Epithelial cell of proximal tubule (primary cell): ENCODE measurements around the gene MPEG1. TPM values are rescaled to one million over a fixed set of nuclear protein-coding genes. Genes with fewer than 3 reads are reported as not detected.

Experiments used
- DNase-seq: peaks from one replicate; pipeline ENCODE4 v3.0.0-alpha.2; 2011; ENCODE audit warnings: low read depth
- H3K4me3 ChIP-seq: 2 replicates; pipeline ENCODE4 v1.5.1; 2011; ENCODE audit warnings: low read depth, mild to moderate bottlenecking, low read length
- total RNA-seq: library from RNA; depleted of rRNA; stranded (reverse); fragments of >200 nt; gene quantifications from 2 replicates; pipeline ENCODE4 v1.2.3, GENCODE V29; 2015
- TF ChIP-seq, protein P1 (sequence below): conservative IDR thresholded peaks from 2 replicates; pipeline ENCODE4 v1.5.1; 2012; ENCODE audit warnings: low read depth, mild to moderate bottlenecking, low read length

The MPEG1 gene
- total RNA-seq, 1 donor from 2014 or later: not detected

DNA sequence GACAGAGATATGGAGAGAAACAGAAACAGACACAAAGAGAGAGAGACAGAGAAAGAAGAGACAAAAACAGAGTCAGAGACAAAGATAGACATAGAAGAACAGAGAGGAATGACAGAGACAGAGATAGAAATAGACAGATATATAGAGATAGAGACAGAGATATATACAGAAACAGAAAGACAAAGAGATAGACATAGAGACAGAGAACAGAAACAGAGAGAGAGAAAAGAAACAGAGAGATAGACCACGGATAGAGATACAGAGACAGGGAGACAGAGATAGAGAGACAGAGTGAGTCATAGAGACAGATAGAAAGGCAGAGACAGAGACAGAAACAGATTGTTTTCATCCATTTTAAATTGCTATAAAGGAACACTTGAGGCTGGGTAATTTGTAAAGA is 12.3 kb upstream of the MPEG1 start:
- TF ChIP-seq, protein P1, sequence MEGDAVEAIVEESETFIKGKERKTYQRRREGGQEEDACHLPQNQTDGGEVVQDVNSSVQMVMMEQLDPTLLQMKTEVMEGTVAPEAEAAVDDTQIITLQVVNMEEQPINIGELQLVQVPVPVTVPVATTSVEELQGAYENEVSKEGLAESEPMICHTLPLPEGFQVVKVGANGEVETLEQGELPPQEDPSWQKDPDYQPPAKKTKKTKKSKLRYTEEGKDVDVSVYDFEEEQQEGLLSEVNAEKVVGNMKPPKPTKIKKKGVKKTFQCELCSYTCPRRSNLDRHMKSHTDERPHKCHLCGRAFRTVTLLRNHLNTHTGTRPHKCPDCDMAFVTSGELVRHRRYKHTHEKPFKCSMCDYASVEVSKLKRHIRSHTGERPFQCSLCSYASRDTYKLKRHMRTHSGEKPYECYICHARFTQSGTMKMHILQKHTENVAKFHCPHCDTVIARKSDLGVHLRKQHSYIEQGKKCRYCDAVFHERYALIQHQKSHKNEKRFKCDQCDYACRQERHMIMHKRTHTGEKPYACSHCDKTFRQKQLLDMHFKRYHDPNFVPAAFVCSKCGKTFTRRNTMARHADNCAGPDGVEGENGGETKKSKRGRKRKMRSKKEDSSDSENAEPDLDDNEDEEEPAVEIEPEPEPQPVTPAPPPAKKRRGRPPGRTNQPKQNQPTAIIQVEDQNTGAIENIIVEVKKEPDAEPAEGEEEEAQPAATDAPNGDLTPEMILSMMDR: no peak
- DNase-seq: no peak
- no peak overlapping the region for H3K4me3 ChIP-seq

DNA sequence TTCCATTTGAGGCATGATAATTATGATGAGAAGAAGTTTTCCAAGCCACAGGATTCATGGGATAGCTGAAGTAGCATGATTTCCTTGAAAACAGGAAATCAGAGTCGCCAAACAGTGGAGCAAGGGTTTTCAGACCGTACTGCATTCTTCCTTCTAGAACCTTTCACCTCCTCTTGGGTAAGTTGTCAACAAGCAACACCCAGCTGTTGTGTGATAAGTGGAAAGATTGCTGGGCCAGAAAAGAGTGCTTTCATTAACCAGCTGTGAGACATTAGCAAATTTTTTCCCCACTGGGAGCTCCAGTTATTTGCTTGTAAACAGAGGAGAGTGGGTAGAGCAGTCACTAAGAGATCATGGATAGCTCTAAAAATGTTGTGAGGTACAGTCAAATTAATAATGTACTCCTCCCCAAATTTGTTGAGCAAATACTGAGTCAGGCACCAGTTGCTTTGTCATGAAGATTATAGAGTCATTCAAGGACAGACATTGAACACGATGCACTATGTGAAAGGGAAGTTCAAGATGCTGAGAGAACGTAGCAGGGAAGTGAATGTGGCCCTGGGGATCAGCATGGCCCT is 11.7 kb upstream of the MPEG1 start:
- no peak overlapping the region for H3K4me3 ChIP-seq
- TF ChIP-seq, protein P1: no peak
- no peak for DNase-seq

DNA sequence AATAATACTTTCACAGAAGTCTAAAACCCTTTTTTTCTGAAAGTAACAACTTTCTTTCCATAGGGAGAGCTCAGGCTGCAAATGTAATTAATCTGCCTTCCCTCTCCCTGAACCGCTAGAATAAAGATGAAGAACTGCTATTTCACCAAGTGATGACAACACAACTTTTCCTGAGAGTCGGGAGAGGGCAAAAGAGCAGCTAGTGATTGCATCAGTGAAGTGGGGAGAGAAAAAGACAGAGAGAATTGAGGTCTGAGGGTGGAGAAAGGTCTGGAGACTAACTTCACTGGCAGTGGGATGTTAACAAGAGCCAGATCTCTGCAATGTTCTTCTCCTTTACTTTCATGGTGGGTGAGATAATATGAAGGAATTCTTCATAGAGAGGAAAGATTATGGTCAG is 10.9 kb upstream of the MPEG1 start:
- DNase-seq: no peak
- no peak overlapping the region for H3K4me3 ChIP-seq
- TF ChIP-seq, protein P1: no peak

DNA sequence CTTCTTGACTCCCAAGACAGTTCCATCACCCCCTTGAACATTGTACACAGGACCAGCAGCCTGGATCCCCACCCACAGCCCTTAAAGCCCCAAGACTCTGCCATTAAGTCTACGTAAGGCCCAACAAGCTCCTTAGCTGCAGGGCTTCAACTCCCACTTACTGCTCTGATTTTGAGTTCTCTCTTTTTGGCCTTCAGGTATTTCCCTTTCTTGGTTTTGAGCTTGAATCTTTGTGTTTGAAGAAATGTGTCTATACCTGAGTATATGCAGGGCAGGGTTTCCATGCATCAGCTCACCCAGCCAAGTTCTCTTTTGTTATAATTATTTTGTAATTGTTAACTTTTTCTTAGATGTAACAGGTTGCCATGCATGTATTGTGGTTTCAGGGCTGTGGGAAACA is 10.4 kb upstream of the MPEG1 start:
- H3K4me3 ChIP-seq: no peak overlapping the region
- TF ChIP-seq, protein P1: no peak
- DNase-seq: no peak

DNA sequence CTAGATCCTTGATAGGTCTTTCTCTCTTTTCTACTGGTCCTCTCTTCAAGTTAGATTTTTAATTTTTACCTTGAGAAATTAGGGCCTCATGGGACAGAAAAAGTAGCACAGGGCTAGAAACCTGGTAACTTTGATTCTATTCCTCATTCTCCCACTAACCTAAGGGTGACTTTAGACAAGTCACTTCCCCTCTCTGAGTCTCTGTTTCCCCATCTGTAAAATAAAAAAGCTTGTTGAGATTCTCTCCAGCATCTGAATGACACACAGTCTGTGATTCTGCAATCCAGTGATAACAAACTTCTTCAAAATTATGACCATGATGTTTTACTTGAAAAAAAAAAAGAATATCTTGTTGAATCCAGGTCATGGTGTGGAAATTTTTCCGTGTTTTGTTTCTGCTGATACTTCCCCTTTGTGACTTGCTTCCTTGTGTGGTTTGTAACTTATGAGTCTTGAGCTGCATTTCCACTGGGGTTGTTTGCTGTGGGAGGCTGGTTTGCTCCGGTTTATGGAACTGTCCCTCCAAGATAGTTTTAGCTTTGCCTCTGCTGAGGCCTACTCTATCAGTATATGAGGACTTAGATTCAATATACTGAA is 9.8 kb upstream of the MPEG1 start:
- TF ChIP-seq, protein P1: no peak
- no peak overlapping the region for H3K4me3 ChIP-seq
- no peak for DNase-seq

DNA sequence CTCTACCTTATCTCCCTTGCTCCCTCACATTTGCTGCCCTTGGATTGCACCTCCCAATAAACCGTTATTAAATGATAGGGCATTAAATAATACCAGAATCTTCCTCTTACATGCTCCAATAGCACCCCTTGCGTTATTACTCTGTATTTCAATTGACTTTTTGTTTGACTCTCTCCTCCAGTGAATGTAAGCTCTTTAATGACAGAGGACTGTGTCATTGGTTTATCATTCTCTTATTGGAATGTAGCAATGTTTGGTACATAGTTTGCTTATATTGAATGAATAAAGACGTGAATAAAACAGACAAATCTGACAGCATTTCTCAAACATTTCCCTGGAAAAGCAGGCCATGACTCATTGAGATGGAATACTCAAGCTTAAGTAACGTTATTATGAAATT is 8.7 kb upstream of the MPEG1 start:
- TF ChIP-seq, protein P1: no peak
- DNase-seq: no peak
- no peak overlapping the region for H3K4me3 ChIP-seq

DNA sequence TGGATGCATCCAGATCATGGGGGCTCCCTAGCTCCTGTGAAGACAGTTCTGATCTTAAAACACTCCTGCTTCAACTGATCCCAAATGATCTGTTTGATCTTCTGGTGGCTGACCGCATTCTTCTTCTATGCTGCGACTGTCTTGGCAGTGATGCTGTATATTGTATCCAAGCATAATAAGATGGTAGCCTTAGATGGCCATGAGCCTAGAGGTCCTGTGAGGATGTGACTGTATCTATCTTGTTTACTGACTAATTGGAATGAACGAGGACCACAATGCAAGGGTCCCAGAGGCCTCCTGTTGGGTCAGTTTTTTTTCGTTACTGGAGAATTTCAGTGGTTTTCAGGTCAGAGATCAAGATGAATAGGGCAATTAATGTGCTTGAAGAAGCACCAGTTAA is 7.1 kb upstream of the MPEG1 start:
- H3K4me3 ChIP-seq: no peak overlapping the region
- TF ChIP-seq, protein P1: no peak
- no peak for DNase-seq
